HCT116 (cell line): Measurements from ENCODE around the gene DIPK1A. TPM values are rescaled to one million over a fixed set of nuclear protein-coding genes. Genes with fewer than 3 reads are reported as not detected.

Experiments
- ATAC-seq: fragments of 200-7000 bp; cut with Tn5 transposase; 2 replicates; pipeline ENCODE4 v1.9.1; 2020; ENCODE audit warnings: mild to moderate bottlenecking, moderate library complexity
- BruUV-seq: library from RNA; stranded (reverse); fragments of 400-500 nt; replicated peaks from 2 replicates; lab custom pipeline; 2021; lab: Mats Ljungman, UMichigan
- CTCF ChIA-PET: fragments of 300-600 bp; sonication (Branson Sonifier 250); formaldehyde crosslinking; loops from one replicate; lab custom pipeline; 2021; ENCODE audit warnings: antibody characterized with exemption; lab: Charles Lee
- POLR2A ChIA-PET: fragments of 300-600, 350-600 bp; sonication (Branson Sonifier 250); formaldehyde crosslinking; loops from one replicate; lab custom pipeline; 2021; ENCODE audit warnings: antibody characterized with exemption; lab: Charles Lee
- RAD21 ChIA-PET, 2 experiments: fragments of 300-600 bp; sonication (Branson Sonifier 250); formaldehyde crosslinking; loops; one replicate each; lab custom pipeline; 2023; ENCODE audit warnings: low total read pairs in 2 of 2; ENCODE audit not compliant: uncharacterized antibody in 2 of 2, unreplicated experiment in 2 of 2, low non-redundant PET in 1 of 2; lab: Charles Lee
- DNase-seq: peaks from one replicate; pipeline ENCODE4 v3.0.0-alpha.2; 2010; ENCODE audit warnings: low read depth, low spot score
- H2AFZ ChIP-seq: fragments of 200-600 bp; shearing (Covaris generic), sonication (generic); 2 replicates; pipeline ENCODE4 v1.6.1; 2017; ENCODE audit warnings: low read depth, mixed run types, mixed read lengths, antibody characterized with exemption, low read length; ENCODE audit not compliant: poor library complexity, severe bottlenecking
- H3K27ac ChIP-seq: 2 replicates; pipeline ENCODE4 v1.5.1; 2012; ENCODE audit warnings: low read depth, low read length
- H3K27me3 ChIP-seq: fragments of 200-600 bp; sonication (generic); 2 replicates; pipeline ENCODE4 v1.6.1; 2016; ENCODE audit warnings: mixed run types, low read length, mixed read lengths; ENCODE audit not compliant: insufficient read depth
- H3K36me3 ChIP-seq, 2 experiments: fragments of 200-500 bp in 1 of 2; fragments of 200-600 bp in 1 of 2; sonication (Bioruptor generic) in 1 of 2; sonication (generic) in 1 of 2; 2 replicates each; pipeline versions ENCODE4 v1.5.1 to v1.6.1; 2014 to 2016; ENCODE audit warnings: low read length in 2 of 2, inconsistent platforms in 1 of 2, mixed read lengths in 1 of 2, mixed run types in 1 of 2; ENCODE audit not compliant: insufficient read depth in 2 of 2, control insufficient read depth in 1 of 2
- H3K4me1 ChIP-seq, 2 experiments: fragments of 200-600 bp in 1 of 2; sonication (generic) in 1 of 2; 2 replicates each; pipeline versions ENCODE4 v1.5.1 to v1.6.1; 2012 to 2017; ENCODE audit warnings: low read length in 2 of 2, inconsistent platforms in 1 of 2, mild to moderate bottlenecking in 1 of 2, mixed read lengths in 1 of 2, mixed run types in 1 of 2, moderate library complexity in 1 of 2; ENCODE audit not compliant: insufficient read depth in 2 of 2, control insufficient read depth in 1 of 2
- H3K4me2 ChIP-seq: fragments of 200-600 bp; sonication (generic); 2 replicates; pipeline ENCODE4 v1.6.1; 2017; ENCODE audit warnings: mixed run types, low read length, mixed read lengths
- H3K4me3 ChIP-seq, 2 experiments: fragments of 200-600 bp in 1 of 2; sonication (generic) in 1 of 2; replicated peaks in 1 of 2; 2 replicates each; pipeline ENCODE4 v1.5.1; 2011 to 2016; ENCODE audit warnings: low read length in 2 of 2, control low read depth in 1 of 2, low read depth in 1 of 2, mild to moderate bottlenecking in 1 of 2, mixed read lengths in 1 of 2, mixed run types in 1 of 2
- H3K79me2 ChIP-seq: fragments of 200-600 bp; sonication (generic); 2 replicates; pipeline ENCODE4 v1.6.1; 2017; ENCODE audit warnings: mild to moderate bottlenecking, mixed run types, low read length, moderate library complexity, mixed read lengths; ENCODE audit not compliant: insufficient read depth
- H3K9ac ChIP-seq: fragments of 200-600 bp; sonication (generic); 2 replicates; pipeline ENCODE4 v1.6.1; 2016; ENCODE audit warnings: low read length, mixed read lengths
- H3K9me2 ChIP-seq: fragments of 200-600 bp; sonication (generic), shearing (Covaris generic); 2 replicates; pipeline ENCODE4 v1.6.1; 2017; ENCODE audit warnings: mixed run types, mild to moderate bottlenecking, moderate library complexity; ENCODE audit not compliant: insufficient read depth
- H3K9me3 ChIP-seq, 2 experiments: fragments of 200-500 bp in 1 of 2; fragments of 200-600 bp in 1 of 2; sonication (Bioruptor generic) in 1 of 2; sonication (generic) in 1 of 2; 2 replicates each; pipeline ENCODE4 v1.6.1; 2014 to 2017; ENCODE audit warnings: low read length in 2 of 2, mixed read lengths in 2 of 2, inconsistent platforms in 1 of 2, low read depth in 1 of 2, mild to moderate bottlenecking in 1 of 2, mixed run types in 1 of 2, moderate library complexity in 1 of 2; ENCODE audit not compliant: control insufficient read depth in 1 of 2, insufficient read depth in 1 of 2
- H4K20me1 ChIP-seq: fragments of 200-600 bp; sonication (generic), shearing (Covaris generic); 2 replicates; pipeline ENCODE4 v1.6.1; 2017; ENCODE audit warnings: mixed run types, mild to moderate bottlenecking, moderate library complexity; ENCODE audit not compliant: insufficient read depth
- CBX3 ChIP-seq: IDR thresholded peaks from 2 replicates; pipeline ENCODE4 v1.6.1; 2012; ENCODE audit warnings: low read depth
- CEBPB ChIP-seq: IDR thresholded peaks from 2 replicates; pipeline ENCODE4 v1.6.1; 2012; ENCODE audit warnings: low read depth
- EGR1 ChIP-seq: IDR thresholded peaks from 2 replicates; pipeline ENCODE4 v1.6.1; 2012; ENCODE audit warnings: low read depth
- ELF1 ChIP-seq: IDR thresholded peaks from 2 replicates; pipeline ENCODE4 v1.6.1; 2012; ENCODE audit warnings: low read depth, borderline replicate concordance
- EZH2 ChIP-seq: fragments of 200-600 bp; sonication (generic); IDR thresholded peaks from 2 replicates; pipeline ENCODE4 v1.6.1; 2017; ENCODE audit warnings: antibody characterized with exemption, mixed run types
- EZH2phosphoT487 ChIP-seq: fragments of 200-600 bp; IDR thresholded peaks from 2 replicates; pipeline ENCODE4 v1.6.1; 2018; ENCODE audit warnings: antibody characterized with exemption, borderline replicate concordance
- FOSL1 ChIP-seq: IDR thresholded peaks from 2 replicates; pipeline ENCODE4 v1.6.1; 2012; ENCODE audit warnings: low read depth
- MAX ChIP-seq: IDR thresholded peaks from 2 replicates; pipeline ENCODE4 v1.6.1; 2012
- POLR2A ChIP-seq: IDR thresholded peaks from 2 replicates; pipeline ENCODE4 v1.7.0; 2011; ENCODE audit warnings: borderline replicate concordance; ENCODE audit not compliant: insufficient read depth, insufficient read length; ENCODE audit errors: extremely low read depth
- RAD21 ChIP-seq: IDR thresholded peaks from 2 replicates; pipeline ENCODE4 v1.6.1; 2012; ENCODE audit warnings: low read depth, mild to moderate bottlenecking
- REST ChIP-seq: IDR thresholded peaks from 2 replicates; pipeline ENCODE4 v1.6.1; 2012; ENCODE audit warnings: low read depth
- SIN3A ChIP-seq: IDR thresholded peaks from 2 replicates; pipeline ENCODE4 v1.6.1; 2012; ENCODE audit warnings: low read depth
- SP1 ChIP-seq: IDR thresholded peaks from 2 replicates; pipeline ENCODE4 v1.6.1; 2012; ENCODE audit warnings: low read depth
- SRF ChIP-seq: IDR thresholded peaks from 2 replicates; pipeline ENCODE4 v1.6.1; 2012; ENCODE audit warnings: low read depth
- TCF7L2 ChIP-seq: IDR thresholded peaks from 2 replicates; pipeline ENCODE4 v1.7.0; 2011; ENCODE audit warnings: borderline replicate concordance, inconsistent platforms; ENCODE audit not compliant: insufficient read depth, insufficient read length; ENCODE audit errors: extremely low read depth
- YY1 ChIP-seq: IDR thresholded peaks from 2 replicates; pipeline ENCODE4 v1.6.1; 2011; ENCODE audit warnings: low read length, low read depth, moderate library complexity, mild to moderate bottlenecking; ENCODE audit not compliant: insufficient replicate concordance; ENCODE audit errors: extremely low read depth
- ZNF274 ChIP-seq: fragments of 200-500 bp; sonication (Bioruptor generic); IDR thresholded peaks from 2 replicates; pipeline ENCODE4 v1.6.1; 2014; ENCODE audit warnings: mild to moderate bottlenecking, low read depth, low read length, inconsistent platforms
- intact Hi-C: fragments of 100-400 bp; cut with micrococcal nuclease; formaldehyde crosslinking; loops from 2 replicates; pipeline ENCODE4 v1.10.0; 2022
- total RNA-seq: library from RNA; stranded (reverse); gene quantifications from one replicate; pipeline ENCODE4 v1.2.1, GENCODE V29; 2021; ENCODE audit not compliant: unreplicated experiment

DIPK1A gene
- total RNA-seq, 1 experiment from 2014 or later, result 4.3 TPM

GRCh38 chr1:92944901-92945747 is 16.1 kb downstream of the DIPK1A start (continued):
- TF ChIP-seq SP1 (no peak), POLR2A (no peak), ZNF274 (no peak), EZH2 (no peak), TCF7L2 (no peak), RAD21 (no peak), EZH2phosphoT487 (no peak), SRF (no peak)

- no peak overlapping the region for H3K9ac ChIP-seq
- no peak overlapping the region for H3K4me2 ChIP-seq
- peaks cover 0 to 6% of the 10 kb centered on the region in 2 experiments; a peak in 1 of 4 replicates for H3K4me1 ChIP-seq
- H3K36me3 ChIP-seq, result no peaks in the 10 kb centered on the region
- H3K9me2 ChIP-seq, result no peaks in the 10 kb centered on the region
- DNase-seq (no peak), ATAC-seq (no peak)
- no peaks in the 10 kb centered on the region for H3K79me2 ChIP-seq
- ChIA-PET RAD21 (no interaction called here), POLR2A (no interaction called here), CTCF (interaction anchor here (1.1 to 1.2 kb wide), 2 partner anchors 17 to 18 kb away, joined by 3 read pairs; partner anchors contain the start of gene DIPK1A)
- no peaks in the 10 kb centered on the region for H4K20me1 ChIP-seq
- no peak overlapping the region for H3K4me3 ChIP-seq
- BruUV-seq, result no TSS peak
- H3K27me3 ChIP-seq, result no peaks in the 10 kb centered on the region
- intact Hi-C loops, result no loop called here
- no peak overlapping the region for H3K27ac ChIP-seq
- H2AFZ ChIP-seq, result no peak overlapping the region
- no peaks in the 10 kb centered on the region for H3K9me3 ChIP-seq
- no peak for TF ChIP-seq SIN3A
- no peak for TF ChIP-seq EZH2phosphoT487
- no peak for TF ChIP-seq EZH2
- TF ChIP-seq FOSL1, result no peak
- no peak for TF ChIP-seq REST
- TF ChIP-seq EGR1, result no peak
- no peak for TF ChIP-seq MAX
- TF ChIP-seq CEBPB, result no peak
- no peak for TF ChIP-seq POLR2A
- TF ChIP-seq YY1, result no peak
- no peak for TF ChIP-seq SP1
- TF ChIP-seq RAD21, result no peak
- TF ChIP-seq CBX3, result no peak
- no peak for TF ChIP-seq ZNF274
- no peak for TF ChIP-seq ELF1
Measured at GRCh38 chr1:92943502-92943847, 17.8 kb downstream of the DIPK1A start.
